Lower leg skin (tissue), 4 donors: ENCODE data around the gene AUTS2. TPM values are rescaled to one million over a fixed set of nuclear protein-coding genes. Genes with fewer than 3 reads are reported as not detected.
"Not testable (repeated sequence)": the region's sequence is repeated elsewhere in the genome, so short reads cannot be mapped to it uniquely, and the experiment has no call there.

Source experiments
- DNase-seq, 2 donors: peaks; one replicate each; pipeline ENCODE4 v3.0.0-alpha.2; 2019; ENCODE audit warnings: low spot score in 2 of 2
- H3K4me3 ChIP-seq: fragments of 200-600 bp; sonication (generic); 2 replicates; pipeline ENCODE4 v1.5.1; 2017; ENCODE audit warnings: mild to moderate bottlenecking, low read depth; ENCODE audit not compliant: poor library complexity, severe bottlenecking
- POLR2A ChIP-seq, 2 donors: fragments of 450-650 bp; IDR thresholded peaks; one replicate each; pipeline ENCODE4 v1.6.1; 2016 to 2017; ENCODE audit warnings: antibody characterized with exemption in 2 of 2, mild to moderate bottlenecking in 1 of 2, moderate library complexity in 1 of 2
- WGBS, 2 donors: methylation state at CpG; one replicate each; pipeline ENCODE4 v1.1.5; 2018; 5-methylcytosine and 5-hydroxymethylcytosine counted together
- intact Hi-C: fragments of 100-400 bp; cut with DNase I; formaldehyde crosslinking; loops from one replicate; pipeline ENCODE4 v1.15.0; 2023; ENCODE audit warnings: low total_unique reads
- total RNA-seq, 4 donors: library from RNA; depleted of rRNA; stranded (reverse); fragments of >200 nt; gene quantifications; one replicate each; pipeline ENCODE4 v1.1.0, GENCODE V29; 2016
- TF ChIP-seq, protein P1 (sequence below), 3 donors: fragments of 450-650 bp; IDR thresholded peaks; one replicate each; pipeline ENCODE4 v1.5.1; 2016; ENCODE audit warnings: antibody characterized with exemption in 3 of 3, mild to moderate bottlenecking in 3 of 3, moderate library complexity in 2 of 3

The AUTS2 gene
- total RNA-seq, 4 donors from 2014 or later: 30.8 to 41.9 (median 40.5) TPM

DNA sequence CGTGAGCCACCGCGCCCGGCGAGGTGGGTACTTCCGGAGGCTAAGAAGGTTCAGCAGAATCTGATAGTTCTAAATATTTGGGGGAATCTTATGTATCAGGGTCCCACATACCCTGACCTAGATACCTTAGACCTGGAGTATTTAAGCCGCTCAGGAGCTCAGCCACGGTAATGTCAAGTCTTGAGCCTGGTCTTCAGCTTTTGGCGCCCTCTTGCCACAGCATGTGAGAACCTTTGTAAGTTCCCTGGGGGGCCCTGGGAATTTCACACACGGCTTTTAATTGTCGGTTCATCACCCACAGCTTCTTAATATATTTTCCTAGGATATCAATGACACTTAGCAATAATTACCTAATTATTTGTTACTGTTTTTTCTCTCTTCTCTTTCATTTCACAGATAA is 1209.4 kb downstream of the AUTS2 start:
- intact Hi-C loops: no loop called here
- no peak for TF ChIP-seq POLR2A (IDR thresholded peaks at IDR 0.05)
- TF ChIP-seq, protein P1, sequence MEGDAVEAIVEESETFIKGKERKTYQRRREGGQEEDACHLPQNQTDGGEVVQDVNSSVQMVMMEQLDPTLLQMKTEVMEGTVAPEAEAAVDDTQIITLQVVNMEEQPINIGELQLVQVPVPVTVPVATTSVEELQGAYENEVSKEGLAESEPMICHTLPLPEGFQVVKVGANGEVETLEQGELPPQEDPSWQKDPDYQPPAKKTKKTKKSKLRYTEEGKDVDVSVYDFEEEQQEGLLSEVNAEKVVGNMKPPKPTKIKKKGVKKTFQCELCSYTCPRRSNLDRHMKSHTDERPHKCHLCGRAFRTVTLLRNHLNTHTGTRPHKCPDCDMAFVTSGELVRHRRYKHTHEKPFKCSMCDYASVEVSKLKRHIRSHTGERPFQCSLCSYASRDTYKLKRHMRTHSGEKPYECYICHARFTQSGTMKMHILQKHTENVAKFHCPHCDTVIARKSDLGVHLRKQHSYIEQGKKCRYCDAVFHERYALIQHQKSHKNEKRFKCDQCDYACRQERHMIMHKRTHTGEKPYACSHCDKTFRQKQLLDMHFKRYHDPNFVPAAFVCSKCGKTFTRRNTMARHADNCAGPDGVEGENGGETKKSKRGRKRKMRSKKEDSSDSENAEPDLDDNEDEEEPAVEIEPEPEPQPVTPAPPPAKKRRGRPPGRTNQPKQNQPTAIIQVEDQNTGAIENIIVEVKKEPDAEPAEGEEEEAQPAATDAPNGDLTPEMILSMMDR (IDR thresholded peaks at IDR 0.05): no peak
- DNase-seq: peak in 1 of 2 donors; percentile 20
- no peak overlapping the region for H3K4me3 ChIP-seq
- 80 to 82% methylated on average over 11 of the region's 11 CpGs for WGBS, 2 donors

DNA sequence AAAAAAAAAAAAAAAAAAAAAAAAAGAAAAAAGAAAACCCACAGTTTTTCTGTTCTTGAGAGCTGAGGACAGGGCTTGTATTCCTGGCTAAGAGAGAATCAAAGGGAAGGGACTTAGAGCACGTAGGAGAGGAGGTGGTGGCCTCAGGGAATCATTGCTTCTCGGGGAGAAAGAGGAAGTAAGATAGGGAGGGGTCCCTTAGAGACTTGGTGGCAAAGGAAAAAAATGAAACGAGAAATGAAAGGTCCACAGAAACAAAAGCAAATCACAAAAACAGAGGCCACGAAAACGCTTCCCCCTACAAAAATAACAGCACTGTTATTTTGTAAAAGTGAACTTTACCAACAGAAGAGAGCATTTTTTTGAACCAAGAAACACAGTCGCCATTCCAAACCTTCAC is 1210.6 kb downstream of the AUTS2 start:
- WGBS, 2 donors: 38 to 42% methylated on average over 6 of the region's 6 CpGs

DNA sequence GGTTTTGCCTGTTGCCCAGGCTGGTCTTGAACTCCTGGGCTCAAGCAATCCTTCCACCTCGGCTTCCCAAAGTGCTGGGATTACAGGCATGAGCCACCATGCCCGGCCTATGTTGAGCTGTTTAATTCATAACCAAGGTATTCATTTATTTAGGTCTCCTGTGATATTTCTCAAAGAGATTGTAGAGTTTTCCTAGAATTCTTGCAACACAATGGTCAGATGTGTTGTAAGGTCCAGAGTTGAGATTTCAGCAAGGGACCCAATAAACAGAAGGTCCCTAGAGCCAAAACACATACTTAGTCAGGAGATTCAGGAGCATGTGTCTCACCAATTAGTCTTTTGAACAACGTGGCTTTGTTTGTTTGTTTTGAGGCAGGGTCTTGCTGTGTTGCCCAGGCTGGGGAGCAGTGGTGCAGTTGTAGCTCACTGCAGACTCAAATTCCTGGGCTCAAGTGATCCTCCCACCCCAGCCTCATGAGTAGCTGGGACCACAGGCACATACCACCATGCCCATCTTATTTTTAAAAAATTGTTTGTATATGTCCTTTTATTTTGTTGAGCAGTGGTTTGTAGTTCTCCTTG is 1212.4 kb downstream of the AUTS2 start:
- 81 to 83% methylated on average over 3 of the region's 3 CpGs for WGBS, 2 donors
- no peak for TF ChIP-seq POLR2A (IDR thresholded peaks at IDR 0.05)
- TF ChIP-seq, protein P1 (IDR thresholded peaks at IDR 0.05): no peak
- no peak overlapping the region for H3K4me3 ChIP-seq
- intact Hi-C loops: no loop called here
- peak in 1 of 2 donors; percentile 20 for DNase-seq

More for the DNA sequence above, 1210.6 kb downstream of the AUTS2 start:
- DNase-seq: no peak
- H3K4me3 ChIP-seq: no peak overlapping the region
- intact Hi-C loops: no loop called here
- no peak for TF ChIP-seq POLR2A (IDR thresholded peaks at IDR 0.05)
- TF ChIP-seq, protein P1 (IDR thresholded peaks at IDR 0.05): no peak

DNA sequence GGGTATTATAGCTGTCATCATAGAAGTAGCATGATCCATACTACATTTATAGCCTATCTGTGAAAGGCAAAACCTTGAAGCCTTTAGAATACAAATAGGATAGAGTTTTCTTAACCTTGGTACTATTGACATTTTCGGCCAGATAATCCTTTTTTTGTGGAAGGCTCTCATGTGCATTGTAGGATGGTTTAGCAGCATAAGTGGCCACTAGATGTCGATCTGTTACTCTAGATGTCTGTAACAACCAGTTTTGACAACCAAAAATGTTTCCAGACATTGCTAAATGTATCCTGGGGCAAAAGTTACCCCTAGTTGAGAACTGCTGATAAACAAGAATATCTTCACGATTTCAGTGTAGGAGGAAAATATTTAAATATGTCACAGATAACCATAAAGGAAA is 1214.2 kb downstream of the AUTS2 start:
- no peak for DNase-seq

DNA sequence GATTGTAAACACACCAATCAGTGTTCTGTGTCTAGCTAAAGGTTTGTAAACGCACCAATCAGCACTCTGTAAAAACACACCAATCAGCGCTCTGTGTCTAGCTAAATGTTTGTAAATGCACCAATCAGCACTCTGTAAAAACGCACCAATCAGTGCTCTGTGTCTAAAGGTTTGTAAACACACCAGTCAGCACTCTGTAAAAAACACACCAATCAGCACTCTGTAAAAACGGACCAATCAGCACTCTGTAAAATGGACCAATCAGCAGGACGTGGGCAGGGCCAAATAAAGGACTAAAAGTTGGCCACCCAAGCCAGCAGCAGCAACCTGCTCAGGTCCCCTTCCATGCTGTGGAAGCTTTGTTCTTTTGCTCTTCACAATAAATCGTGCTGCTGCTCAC is 1224.2 kb downstream of the AUTS2 start:
- WGBS, 2 donors: 86 to 90% methylated on average over 6 of the region's 6 CpGs
- H3K4me3 ChIP-seq, DNase-seq, intact Hi-C loops: not testable (repeated sequence)

More for the DNA sequence above, 1214.2 kb downstream of the AUTS2 start:
- intact Hi-C loops: no loop called here
- TF ChIP-seq, protein P1 (IDR thresholded peaks at IDR 0.05): no peak
- no peak for TF ChIP-seq POLR2A (IDR thresholded peaks at IDR 0.05)
- H3K4me3 ChIP-seq: no peak overlapping the region
- WGBS, 2 donors: 32 to 42% methylated on average over 3 of the region's 3 CpGs

DNA sequence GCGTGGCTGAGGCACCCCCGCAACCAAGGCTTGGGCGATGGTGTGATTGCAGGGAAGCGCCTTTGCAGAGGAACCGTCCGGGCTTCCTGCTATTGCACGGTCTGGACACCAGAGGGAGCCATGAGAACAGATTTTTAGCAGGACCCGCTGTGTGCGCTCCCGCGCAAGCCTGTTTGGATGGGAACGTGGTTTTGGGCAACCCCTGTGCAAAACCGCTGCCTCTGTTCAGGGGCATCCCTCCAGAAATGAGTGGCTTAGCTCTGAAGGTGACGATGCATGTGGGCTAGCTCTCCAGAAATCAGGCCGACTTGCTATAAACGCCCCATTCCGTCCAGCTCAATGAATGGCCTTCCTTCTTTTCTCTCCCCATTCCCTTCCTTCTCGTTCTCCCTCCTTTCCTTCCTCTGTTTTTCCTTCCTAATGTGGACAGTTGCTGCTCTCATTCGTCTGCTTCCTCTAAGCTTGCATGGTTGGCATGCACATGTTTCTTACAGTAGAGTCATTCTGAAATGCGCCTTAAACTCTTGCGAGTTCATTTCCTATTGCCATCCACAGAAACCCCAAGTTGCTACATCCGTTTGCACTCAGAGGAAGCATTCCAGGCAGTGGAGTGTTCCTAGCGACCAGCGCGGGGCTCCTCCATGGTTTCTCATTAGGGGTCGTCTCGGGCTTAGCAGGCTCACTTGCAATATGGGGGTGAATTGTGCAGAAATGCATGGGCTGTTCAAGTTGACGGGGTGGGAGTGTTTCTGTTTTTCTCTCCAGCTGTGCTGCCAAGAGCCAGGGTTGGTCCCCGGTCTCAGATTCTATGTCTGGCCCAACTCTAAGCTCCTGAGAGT is 1231.2 kb downstream of the AUTS2 start:
- DNase-seq: peak; percentile 53 to 92
- WGBS, 2 donors: 6 to 10% methylated on average over 28 to 29 of the region's 29 CpGs
- no peak for TF ChIP-seq POLR2A (IDR thresholded peaks at IDR 0.05)
- TF ChIP-seq, protein P1 (IDR thresholded peaks at IDR 0.05): no peak
- intact Hi-C loops: no loop called here
- no peak overlapping the region for H3K4me3 ChIP-seq
